Small intestine (tissue), 7 donors: ENCODE measurements around the gene AK2. TPM values are rescaled to one million over a fixed set of nuclear protein-coding genes. Genes with fewer than 3 reads are reported as not detected.
"Not testable (repeated sequence)": the region's sequence is repeated elsewhere in the genome, so short reads cannot be mapped to it uniquely, and the experiment has no call there.

ENCODE experiments used
- DNase-seq, 2 donors: peaks; one replicate each; pipeline versions ENCODE4 v3.0.0 to v3.0.0-alpha.2; 2013
- FAIRE-seq: peaks from 2 replicates; lab custom pipeline; 2012; peaks lifted over from hg19 to GRCh38; lab: Jason Lieb, UNC
- H3K27ac ChIP-seq, 3 donors: one replicate each; pipeline ENCODE4 v1.5.1; 2013; ENCODE audit warnings: low read length in 2 of 3, mild to moderate bottlenecking in 2 of 3, control low read depth in 1 of 3, inconsistent platforms in 1 of 3, low read depth in 1 of 3, moderate library complexity in 1 of 3
- H3K27me3 ChIP-seq, 3 donors: one replicate each; pipeline ENCODE4 v1.6.1; 2013; ENCODE audit warnings: low read length in 3 of 3, inconsistent platforms in 1 of 3; ENCODE audit not compliant: control insufficient read depth in 3 of 3, insufficient read depth in 3 of 3
- H3K36me3 ChIP-seq, 3 donors: one replicate each; pipeline ENCODE4 v1.6.1; 2013; ENCODE audit warnings: low read length in 3 of 3, inconsistent platforms in 1 of 3, low read depth in 1 of 3, mild to moderate bottlenecking in 1 of 3, moderate library complexity in 1 of 3; ENCODE audit not compliant: control insufficient read depth in 3 of 3, insufficient read depth in 2 of 3
- H3K4me1 ChIP-seq, 3 donors: one replicate each; pipeline ENCODE4 v1.6.1; 2013; ENCODE audit warnings: low read length in 2 of 3, inconsistent platforms in 1 of 3, low read depth in 1 of 3, mild to moderate bottlenecking in 1 of 3, moderate library complexity in 1 of 3; ENCODE audit not compliant: control insufficient read depth in 3 of 3, insufficient read depth in 2 of 3
- H3K4me3 ChIP-seq, 3 donors: one replicate each; pipeline ENCODE4 v1.5.1; 2013; ENCODE audit warnings: low read length in 3 of 3, control low read depth in 1 of 3, inconsistent platforms in 1 of 3, low read depth in 1 of 3, mild to moderate bottlenecking in 1 of 3, moderate library complexity in 1 of 3
- H3K9me3 ChIP-seq, 2 donors: one replicate each; pipeline ENCODE4 v1.6.1; 2013; ENCODE audit warnings: low read depth in 1 of 2, low read length in 1 of 2; ENCODE audit not compliant: control insufficient read depth in 2 of 2, insufficient read depth in 1 of 2
- WGBS, 3 donors: extraction: QIAGEN DNeasy Blood & Tissue Kit; methylation state at CpG; one replicate each; pipeline ENCODE4 v1.1.7; 2013; 5-methylcytosine and 5-hydroxymethylcytosine counted together
- polyA plus RNA-seq, 4 donors: library from polyadenylated mRNA; stranded (reverse) in 3 of 4; unstranded in 1 of 4; fragments of 200-250 nt in 3 of 4; fragments of 120-200 nt in 1 of 4; gene quantifications; one replicate each; pipeline versions ENCODE4 v1.2.1 to v1.2.3, GENCODE V29; 2013
- donor health status: healthy with polysubstance abuse.
- donor health status: control.
- donor health status: control.
- donor health status: Bipolar disorder and iron deficiency.
- donor health status: healthy.

Gene AK2
- polyA plus RNA-seq, 4 donors, result 180 to 210 (median 205) TPM

DNA sequence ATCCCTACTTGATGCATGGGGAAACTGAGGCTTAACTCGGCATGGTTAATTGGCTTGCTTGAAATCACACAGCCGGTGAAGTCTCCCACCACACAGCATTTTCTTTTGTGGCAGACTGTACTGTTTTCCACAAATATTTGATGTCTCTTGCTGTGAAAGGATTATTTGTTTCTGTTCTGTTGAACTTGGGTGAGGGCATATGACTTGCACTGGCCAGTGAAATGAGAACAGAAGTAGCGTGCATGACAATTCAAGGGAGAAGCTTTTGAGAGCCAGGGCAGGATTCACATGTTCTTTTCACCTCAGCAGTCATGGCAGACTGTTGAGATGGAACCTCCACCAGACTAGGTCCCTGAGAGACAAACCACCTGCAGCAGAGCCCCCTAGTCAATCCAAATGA is 11.7 kb upstream of the AK2 start:
- Histone ChIP-seq H3K4me3 (no peak overlapping the region), H3K27ac (peak overlapping the region in 1 of 3 donors; percentile 23), H3K27me3 (no peaks in the 10 kb centered on the region), H3K36me3 (no peaks in the 10 kb centered on the region), H3K9me3 (peaks cover 0 to 3% of the 10 kb centered on the region in 2 donors), H3K4me1 (peaks cover 0 to 22% (median 9%) of the 10 kb centered on the region in 3 donors)
- DNase-seq, result no peak
- WGBS, 3 donors, result 87 to 89% (median 88%) methylated on average over 3 of the region's 3 CpGs
- FAIRE-seq, result no peak

DNA sequence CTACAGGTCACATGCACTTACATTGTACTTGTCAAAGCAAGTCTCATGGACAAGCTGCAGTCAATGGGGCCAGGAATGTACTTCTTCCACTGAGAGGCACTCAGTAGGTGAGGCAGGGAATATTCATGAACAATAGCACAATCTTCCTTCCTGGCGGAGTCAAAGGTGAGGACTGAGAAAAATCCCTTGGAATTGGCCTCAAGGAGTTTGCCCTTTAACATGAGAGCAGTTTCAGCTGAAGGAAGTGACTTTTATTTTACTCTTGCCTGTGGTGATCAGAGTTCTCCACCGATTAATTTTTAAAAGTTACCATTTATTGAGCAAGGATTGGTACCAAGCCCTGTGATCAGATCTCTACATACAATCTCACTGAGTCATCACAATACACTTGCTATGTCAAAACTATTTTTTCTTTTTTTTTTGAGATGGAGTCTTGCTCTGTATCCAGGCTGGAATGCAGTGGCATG is 11.2 kb upstream of the AK2 start:
- Histone ChIP-seq H3K4me3 (no peak overlapping the region), H3K27me3 (no peaks in the 10 kb centered on the region), H3K36me3 (no peaks in the 10 kb centered on the region), H3K4me1 (peaks cover 0 to 28% (median 9%) of the 10 kb centered on the region in 3 donors), H3K9me3 (peaks cover 0 to 3% of the 10 kb centered on the region in 2 donors), H3K27ac (peak overlapping the region; percentile 22 to 62 (median 45))
- no peak for FAIRE-seq
- 37 to 66% (median 39%) methylated on average over 2 of the region's 2 CpGs for WGBS, 3 donors
- DNase-seq, result peak; percentile 58 to 87

DNA sequence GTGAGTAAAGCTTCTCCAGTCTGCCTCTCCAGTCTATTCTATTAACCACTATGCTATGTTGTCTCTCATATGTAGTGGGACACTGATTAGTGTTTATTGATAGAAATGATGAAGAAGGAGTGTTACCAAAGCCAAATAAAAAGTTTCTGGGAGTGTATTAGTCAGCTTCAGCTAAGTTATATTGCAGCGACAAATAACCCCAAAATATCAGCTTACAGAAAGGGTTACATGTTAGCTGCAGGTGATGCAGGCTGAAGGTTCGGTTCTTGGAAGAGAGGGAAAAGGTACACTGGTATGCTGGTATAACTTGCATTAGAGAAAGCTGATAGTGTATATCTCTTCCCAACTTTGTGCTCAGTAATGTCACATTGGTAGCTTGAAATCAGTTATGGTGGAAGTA is 10.6 kb upstream of the AK2 start:
- Histone ChIP-seq H3K27me3 (no peaks in the 10 kb centered on the region), H3K27ac (peak overlapping the region; percentile 25 to 62 (median 45)), H3K9me3 (peaks cover 0 to 3% of the 10 kb centered on the region in 2 donors), H3K4me1 (peaks cover 0 to 28% (median 9%) of the 10 kb centered on the region in 3 donors), H3K4me3 (no peak overlapping the region), H3K36me3 (no peaks in the 10 kb centered on the region)
- WGBS, 3 donors, result 94 to 96% (median 96%) methylated on average over 2 of the region's 2 CpGs
- FAIRE-seq (no peak), DNase-seq (no peak)

DNA sequence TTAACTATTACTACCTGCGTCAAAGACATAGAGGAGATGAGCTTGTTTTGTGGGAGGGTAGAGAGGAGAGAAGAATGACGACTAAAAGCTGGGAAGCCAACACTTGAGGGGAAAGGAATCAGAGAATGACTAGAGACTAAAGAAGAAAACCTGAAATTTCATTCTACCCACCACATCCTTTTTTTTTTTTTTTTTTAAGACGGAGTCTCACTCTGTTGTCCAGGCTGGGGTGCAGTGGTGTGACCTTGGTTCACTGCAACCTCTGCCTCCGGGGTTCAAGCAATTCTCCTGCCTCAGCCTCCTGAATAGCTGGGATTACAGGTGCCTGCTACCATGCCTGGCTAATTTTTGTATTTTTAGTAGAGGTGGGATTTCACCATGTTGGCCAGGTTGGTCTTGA is 9.6 kb upstream of the AK2 start:
- DNase-seq, H3K36me3 ChIP-seq, H3K27me3 ChIP-seq, H3K4me3 ChIP-seq, FAIRE-seq, H3K9me3 ChIP-seq: not testable (repeated sequence)
- WGBS, 3 donors, result 82 to 97% (median 86%) methylated on average over 4 of the region's 4 CpGs
- H3K4me1 ChIP-seq, result peaks cover 0 to 28% (median 9%) of the 10 kb centered on the region in 3 donors
- peak overlapping the region in 1 of 3 donors; percentile 73 for H3K27ac ChIP-seq

DNA sequence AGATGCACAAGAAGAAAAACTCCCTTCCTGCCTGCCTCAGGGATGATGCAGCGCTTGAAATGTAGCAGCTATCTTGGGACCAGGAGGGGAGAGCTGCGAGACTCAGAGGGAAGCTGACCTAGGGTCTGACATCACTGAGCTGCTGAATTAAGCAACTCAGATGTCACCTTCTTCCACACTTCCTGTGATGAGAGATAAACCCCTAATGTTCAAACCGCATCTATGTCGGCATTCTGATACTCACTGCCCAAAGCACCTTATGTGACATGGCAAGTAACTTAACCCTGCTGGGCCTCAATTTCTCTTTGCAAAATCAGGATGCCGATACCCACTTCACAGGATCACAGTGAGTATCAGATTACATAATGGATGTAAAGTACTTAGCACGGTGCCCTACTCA is 9.1 kb upstream of the AK2 start:
- FAIRE-seq (no peak), DNase-seq (no peak)
- peak overlapping the region; percentile 52 to 73 (median 54) for H3K27ac ChIP-seq
- H3K27me3 ChIP-seq, result no peaks in the 10 kb centered on the region
- H3K36me3 ChIP-seq, result no peaks in the 10 kb centered on the region
- H3K9me3 ChIP-seq, result peaks cover 0 to 3% of the 10 kb centered on the region in 2 donors
- WGBS, 3 donors, result 73 to 89% (median 78%) methylated on average over 6 of the region's 6 CpGs
- peak overlapping the region in 1 of 3 donors; percentile 13 for H3K4me3 ChIP-seq
- peaks cover 0 to 28% (median 9%) of the 10 kb centered on the region in 3 donors for H3K4me1 ChIP-seq

DNA sequence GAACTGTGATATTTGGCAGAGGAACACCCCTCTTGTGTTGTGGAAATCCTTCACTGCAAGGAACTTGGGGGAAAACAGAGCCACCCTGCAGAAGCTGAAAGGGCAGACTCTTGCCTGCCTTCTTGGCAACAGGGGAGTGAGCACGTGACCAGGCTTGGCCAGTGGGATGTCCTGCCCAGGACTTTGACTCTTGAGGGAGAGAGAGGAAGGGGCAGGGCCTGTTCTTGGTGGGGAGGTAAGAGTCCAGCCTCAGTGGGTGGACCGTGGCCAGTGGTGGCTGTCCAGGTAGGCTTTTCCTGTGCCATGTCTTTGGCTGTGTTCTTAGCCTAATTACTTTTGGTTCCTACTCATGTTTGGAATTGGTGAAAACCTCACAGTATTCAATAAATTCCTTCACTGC is 8.6 kb upstream of the AK2 start:
- no peak for FAIRE-seq
- no peaks in the 10 kb centered on the region for H3K9me3 ChIP-seq
- no peaks in the 10 kb centered on the region for H3K27me3 ChIP-seq
- WGBS, 3 donors, result 10 to 50% (median 16%) methylated on average over 2 of the region's 2 CpGs
- peaks cover 0 to 28% (median 9%) of the 10 kb centered on the region in 3 donors for H3K4me1 ChIP-seq
- H3K36me3 ChIP-seq, result no peaks in the 10 kb centered on the region
- peak overlapping the region in 1 of 3 donors; percentile 13 for H3K4me3 ChIP-seq
- peak overlapping the region; percentile 52 to 73 (median 54) for H3K27ac ChIP-seq
- peak; percentile 74 to 92 for DNase-seq

DNA sequence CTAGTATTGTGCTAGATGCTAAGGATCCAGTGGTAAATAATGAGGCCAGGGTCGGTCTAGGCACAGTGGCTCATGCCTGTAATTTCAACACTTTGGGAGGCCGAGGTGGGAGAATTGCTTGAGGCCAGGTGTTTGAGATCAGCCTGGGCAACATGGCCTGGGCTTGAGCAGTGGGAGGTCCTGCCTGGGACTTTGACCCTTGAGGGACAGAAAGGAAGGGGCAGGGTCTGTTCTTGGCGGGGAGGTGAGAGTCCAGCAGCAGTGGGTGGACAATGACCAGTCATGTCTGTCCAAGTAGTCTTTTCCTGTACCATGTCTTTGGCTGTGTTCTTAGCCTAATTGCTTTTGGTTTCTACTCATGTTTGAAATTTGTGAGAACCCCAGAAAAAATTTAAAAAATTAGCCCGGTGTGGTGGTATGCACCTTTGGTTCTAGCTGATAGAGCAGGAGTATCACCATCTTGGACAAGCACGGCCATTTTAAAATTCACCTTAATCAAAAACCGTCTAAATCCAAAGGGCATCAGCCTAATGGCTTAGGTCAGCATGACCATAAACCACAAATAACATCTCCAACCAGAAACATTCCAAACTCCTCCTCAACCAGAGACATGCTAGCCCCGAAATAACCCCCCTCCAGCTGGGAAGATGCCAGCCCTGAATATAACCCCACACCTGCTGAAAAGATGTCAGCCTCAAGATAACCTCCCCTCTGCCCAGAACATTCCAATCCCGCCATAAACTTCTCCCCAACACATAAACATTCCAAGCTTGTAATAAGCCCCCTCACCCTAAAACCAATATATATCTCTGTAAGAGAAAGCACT is 6.8 kb upstream of the AK2 start:
- no peaks in the 10 kb centered on the region for H3K27me3 ChIP-seq

DNA sequence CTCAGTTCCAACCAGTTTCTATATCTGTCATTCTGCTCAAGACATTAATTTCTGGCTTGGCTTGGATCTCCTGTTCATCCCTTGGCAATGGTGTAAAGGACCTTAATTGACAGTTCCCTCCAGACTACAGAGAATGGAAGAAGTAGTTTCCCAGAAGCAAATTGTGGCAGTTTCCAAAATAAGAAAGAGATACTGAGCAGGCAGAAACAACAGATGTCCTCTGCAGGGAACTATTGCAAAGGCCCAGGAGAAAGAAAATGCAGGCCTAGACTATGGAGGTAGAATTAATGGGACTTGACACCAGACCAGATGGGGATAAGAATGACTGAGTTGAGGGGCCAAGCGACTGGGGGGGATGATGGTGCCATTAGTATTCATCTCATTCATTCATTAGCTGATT is 6.1 kb upstream of the AK2 start:
- H3K27me3 ChIP-seq, result no peaks in the 10 kb centered on the region
- WGBS, 3 donors, result 63 to 95% (median 91%) methylated on average over 1 of the region's 1 CpG

More for the DNA sequence above, 6.8 kb upstream of the AK2 start:
- peak overlapping the region in 1 of 3 donors; percentile 15 for H3K27ac ChIP-seq
- 73 to 80% (median 79%) methylated on average over 8 of the region's 8 CpGs for WGBS, 3 donors
- H3K9me3 ChIP-seq, result no peaks in the 10 kb centered on the region
- FAIRE-seq (no peak), DNase-seq (no peak)
- peaks cover 0 to 26% (median 7%) of the 10 kb centered on the region in 3 donors for H3K4me1 ChIP-seq
- no peaks in the 10 kb centered on the region for H3K36me3 ChIP-seq
- no peak overlapping the region for H3K4me3 ChIP-seq

More for the DNA sequence above, 6.1 kb upstream of the AK2 start:
- Histone ChIP-seq H3K36me3 (no peaks in the 10 kb centered on the region), H3K4me3 (no peak overlapping the region), H3K27ac (no peak overlapping the region), H3K4me1 (peaks cover 0 to 23% (median 5%) of the 10 kb centered on the region in 3 donors), H3K9me3 (no peaks in the 10 kb centered on the region)
- no peak for DNase-seq
- no peak for FAIRE-seq
